ENCODE results near the gene DPYSL3. TPM values are rescaled to one million over a fixed set of nuclear protein-coding genes. Genes with fewer than 3 reads are reported as not detected.

The DPYSL3 gene
- total RNA-seq, 1 experiment from 2014 or later = 42.7 TPM

DNA sequence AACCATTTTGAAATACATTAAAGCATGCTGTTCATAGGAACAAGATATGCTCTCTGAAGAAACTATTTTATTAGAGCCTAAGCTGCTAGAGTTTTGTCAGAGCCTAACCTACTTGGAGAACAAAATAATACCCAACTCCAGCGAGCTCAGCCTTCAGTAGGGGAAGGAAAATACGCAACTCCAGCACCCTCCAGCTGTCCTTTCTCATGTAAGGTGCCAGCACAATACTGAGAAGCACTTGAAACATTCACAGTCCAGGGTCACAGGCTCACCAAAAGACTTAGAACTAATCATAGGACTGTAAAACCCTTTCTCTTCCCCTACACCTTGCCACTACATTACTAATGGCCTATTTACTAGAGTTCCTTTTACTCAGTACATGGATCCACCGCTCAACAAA, 18.9 kb downstream of the DPYSL3 start:
- Histone ChIP-seq H3K4me3 (no peak overlapping the region), H3K27ac (no peak overlapping the region), H3K36me3 (no peaks in the 10 kb centered on the region), H3K4me1 (no peaks in the 10 kb centered on the region), H3K27me3 (no peaks in the 10 kb centered on the region), H3K9me3 (replicated peaks) (peaks cover 4% of the 10 kb centered on the region; the same call in 1 of the 2 replicates)
- DNase-seq = no peak

GRCh38 chr5:147487031-147487750, 22.7 kb downstream of the DPYSL3 start:
- no peak overlapping the region for H3K27ac ChIP-seq

GRCh38 chr5:147485814-147486213, 24.1 kb downstream of the DPYSL3 start:
- H3K27ac ChIP-seq = no peak overlapping the region
- DNase-seq = no peak
- no peaks in the 10 kb centered on the region for H3K36me3 ChIP-seq
- 0 out of 2 replicates have a peak, but pooled peaks cover 4% of the 10 kb centered on the region for H3K9me3 ChIP-seq (replicated peaks)
- peaks cover 10% of the 10 kb centered on the region for H3K4me1 ChIP-seq
- H3K27me3 ChIP-seq = no peaks in the 10 kb centered on the region
- H3K4me3 ChIP-seq = no peak overlapping the region

More at GRCh38 chr5:147487031-147487750, 22.7 kb downstream of the DPYSL3 start:
- Histone ChIP-seq H3K9me3 (replicated peaks) (peaks cover 8% of the 10 kb centered on the region; the same call in 1 of the 2 replicates), H3K4me3 (no peak overlapping the region), H3K36me3 (no peaks in the 10 kb centered on the region), H3K4me1 (peaks cover 3% of the 10 kb centered on the region; the same call in 1 of the 2 replicates), H3K27me3 (no peaks in the 10 kb centered on the region)
- no peak for DNase-seq

DNA sequence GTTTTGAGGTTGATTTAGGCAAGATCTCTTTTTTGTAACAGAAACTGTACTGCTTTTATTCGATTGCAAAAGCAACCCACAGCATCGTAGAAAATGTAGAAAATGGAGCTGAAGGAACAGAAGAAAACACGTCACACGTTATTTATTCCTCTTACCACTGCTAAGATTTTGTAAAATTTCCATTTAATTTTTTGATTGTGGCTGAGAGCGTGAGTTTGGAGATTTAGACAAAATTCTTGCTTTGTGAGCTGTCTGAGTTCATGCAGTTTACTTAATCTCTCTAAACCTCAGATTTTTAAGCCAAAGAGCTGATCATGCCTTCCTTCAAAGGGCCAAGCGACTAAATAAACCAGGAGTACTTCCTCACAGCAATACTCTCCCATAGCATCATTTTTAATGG, 24.8 kb downstream of the DPYSL3 start:
- H3K4me1 ChIP-seq = peaks cover 10% of the 10 kb centered on the region
- H3K27me3 ChIP-seq = no peaks in the 10 kb centered on the region
- H3K4me3 ChIP-seq = no peak overlapping the region
- no peak overlapping the region for H3K27ac ChIP-seq
- no peak for DNase-seq
- 0 out of 2 replicates have a peak, but pooled peaks cover 4% of the 10 kb centered on the region for H3K9me3 ChIP-seq (replicated peaks)
- H3K36me3 ChIP-seq = no peaks in the 10 kb centered on the region

DNA sequence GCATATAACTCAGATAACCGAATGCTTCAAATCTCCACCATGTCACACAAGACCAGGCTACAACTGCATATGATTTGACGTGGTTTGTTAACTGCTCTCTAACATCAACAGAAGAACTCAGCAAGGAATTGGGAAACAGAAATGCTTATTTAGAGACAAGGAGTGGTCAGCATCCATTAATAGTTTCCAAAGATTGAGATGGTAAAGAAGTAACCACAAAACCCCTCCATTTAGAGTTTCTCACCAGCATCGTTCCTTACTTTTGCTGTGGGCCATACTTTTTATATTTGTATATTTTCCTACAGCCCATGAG, 25.2 kb downstream of the DPYSL3 start:
- Histone ChIP-seq H3K4me3 (no peak overlapping the region), H3K4me1 (peaks cover 10% of the 10 kb centered on the region), H3K27ac (no peak overlapping the region), H3K9me3 (replicated peaks) (0 out of 2 replicates have a peak, but pooled peaks cover 4% of the 10 kb centered on the region), H3K36me3 (no peaks in the 10 kb centered on the region), H3K27me3 (no peaks in the 10 kb centered on the region)
- DNase-seq = no peak

DNA sequence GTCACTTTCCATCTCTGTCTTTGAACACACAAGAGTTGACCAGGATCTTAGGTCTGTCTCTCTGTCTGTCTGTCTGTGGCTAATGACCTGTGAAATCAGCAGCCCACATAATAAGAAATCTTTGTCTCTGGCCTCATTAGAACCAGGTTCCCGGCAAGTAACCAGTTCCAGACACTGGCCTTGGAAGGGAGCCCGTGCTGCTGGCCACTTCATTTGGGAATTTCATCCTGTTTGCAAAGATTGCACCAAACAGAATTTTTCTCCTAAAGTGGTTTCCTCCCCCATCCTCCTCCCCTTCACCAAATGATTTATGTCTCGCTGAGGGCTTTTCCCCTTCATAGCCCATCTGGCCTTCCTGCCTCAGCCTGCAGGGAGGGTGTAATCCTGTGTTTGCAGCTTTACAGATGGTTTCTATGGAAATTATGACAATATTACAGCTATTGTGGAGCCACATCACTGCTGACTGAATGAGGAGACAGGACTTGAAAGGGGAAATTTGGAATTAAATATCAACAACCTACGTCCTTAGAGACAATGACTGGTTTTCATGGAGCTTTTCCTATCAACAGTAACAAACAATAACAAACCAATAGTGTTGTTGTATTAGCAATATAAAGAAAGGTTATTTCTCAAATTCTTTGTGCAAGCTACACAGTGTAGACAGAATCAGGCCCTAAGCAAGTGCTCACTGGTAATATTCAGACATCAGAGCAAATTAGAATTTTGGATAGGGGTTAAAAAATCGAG, 25.7 kb downstream of the DPYSL3 start:
- peak in 1 of 2 experiments; percentile 18 for DNase-seq
- H3K4me3 ChIP-seq = no peak overlapping the region
- H3K36me3 ChIP-seq = no peaks in the 10 kb centered on the region
- no peak overlapping the region for H3K27ac ChIP-seq
- peaks cover 10% of the 10 kb centered on the region for H3K4me1 ChIP-seq
- 0 out of 2 replicates have a peak, but pooled peaks cover 4% of the 10 kb centered on the region for H3K9me3 ChIP-seq (replicated peaks)
- H3K27me3 ChIP-seq = no peaks in the 10 kb centered on the region

- DNase-seq = no peak
- peaks cover 10% of the 10 kb centered on the region for H3K4me1 ChIP-seq
- H3K4me3 ChIP-seq = no peak overlapping the region
- H3K27me3 ChIP-seq = no peaks in the 10 kb centered on the region
- H3K27ac ChIP-seq = no peak overlapping the region
- H3K9me3 ChIP-seq (replicated peaks) = 0 out of 2 replicates have a peak, but pooled peaks cover 4% of the 10 kb centered on the region
- H3K36me3 ChIP-seq = no peaks in the 10 kb centered on the region
These were observed 26.6 kb downstream of the DPYSL3 start for GRCh38 chr5:147483188-147483790.

DNA sequence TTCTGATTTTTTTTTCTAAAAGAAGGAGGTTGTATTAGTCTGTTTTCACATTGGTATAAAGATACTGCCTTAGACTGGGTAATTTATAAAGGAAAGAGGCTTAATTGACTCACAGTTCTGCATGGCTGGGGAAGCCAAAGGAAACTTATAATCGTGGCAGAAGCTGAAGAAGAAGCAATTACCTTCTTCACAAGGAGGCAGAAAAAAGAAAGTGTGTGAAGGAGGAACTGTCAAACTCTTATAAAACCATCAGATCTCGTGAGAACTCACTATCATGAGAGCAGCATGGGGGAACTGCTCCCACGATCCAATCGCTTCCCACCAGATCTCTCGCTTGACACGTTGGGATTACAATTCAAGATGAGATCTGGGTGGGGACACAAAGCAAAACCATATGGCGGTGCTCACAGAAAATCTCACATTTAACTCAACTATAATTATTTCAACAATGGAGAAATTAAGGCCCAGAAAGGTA, 27.1 kb downstream of the DPYSL3 start:
- DNase-seq = no peak
- no peak overlapping the region for H3K27ac ChIP-seq
- H3K4me1 ChIP-seq = peaks cover 10% of the 10 kb centered on the region
- no peaks in the 10 kb centered on the region for H3K27me3 ChIP-seq
- no peaks in the 10 kb centered on the region for H3K36me3 ChIP-seq
- 0 out of 2 replicates have a peak, but pooled peaks cover 4% of the 10 kb centered on the region for H3K9me3 ChIP-seq (replicated peaks)
- H3K4me3 ChIP-seq = no peak overlapping the region

DNA sequence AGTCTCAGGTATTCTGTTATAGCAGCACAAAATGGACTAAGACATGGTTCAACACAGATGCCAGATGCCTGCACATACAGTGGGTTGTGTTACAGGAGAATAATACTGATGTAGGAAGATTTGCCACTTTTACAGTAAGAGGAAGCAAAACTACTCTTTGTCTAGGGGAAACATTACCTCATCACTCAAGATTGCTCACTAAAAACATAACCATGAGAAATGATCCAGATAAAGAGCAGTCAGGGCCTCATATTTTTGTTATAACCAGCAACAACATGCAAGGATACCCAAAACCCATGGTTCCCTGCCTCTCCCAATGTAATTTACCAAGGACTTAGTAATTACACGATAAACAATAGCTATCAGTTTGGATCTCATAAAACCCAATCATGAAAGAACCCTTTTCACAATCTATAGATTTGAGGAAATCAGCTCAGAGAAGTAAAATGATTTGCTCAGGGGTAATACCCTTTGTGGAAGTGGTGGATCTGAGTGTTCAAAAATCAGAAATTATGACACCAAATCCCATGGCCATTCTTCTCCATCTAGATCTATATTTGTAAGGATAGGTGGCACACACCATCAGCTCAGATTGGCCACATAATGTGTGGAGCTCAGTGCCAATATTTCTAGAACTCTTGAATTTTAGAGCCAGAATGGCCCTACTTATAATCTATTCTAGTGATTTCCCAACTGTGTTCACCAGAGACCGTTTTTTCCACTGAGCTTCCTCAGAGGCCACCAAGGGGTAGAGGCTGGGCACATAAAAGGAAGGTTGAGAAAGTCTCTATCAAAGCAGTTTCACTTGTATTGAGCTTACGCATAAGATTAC, 27.8 kb downstream of the DPYSL3 start:
- peaks cover 10% of the 10 kb centered on the region for H3K4me1 ChIP-seq
- no peak overlapping the region for H3K4me3 ChIP-seq
- peak overlapping the region; percentile 17 for H3K27ac ChIP-seq
- peak in 1 of 2 experiments; percentile 13 for DNase-seq
- H3K27me3 ChIP-seq = no peaks in the 10 kb centered on the region
- H3K36me3 ChIP-seq = no peaks in the 10 kb centered on the region
- 0 out of 2 replicates have a peak, but pooled peaks cover 4% of the 10 kb centered on the region for H3K9me3 ChIP-seq (replicated peaks)

DNA sequence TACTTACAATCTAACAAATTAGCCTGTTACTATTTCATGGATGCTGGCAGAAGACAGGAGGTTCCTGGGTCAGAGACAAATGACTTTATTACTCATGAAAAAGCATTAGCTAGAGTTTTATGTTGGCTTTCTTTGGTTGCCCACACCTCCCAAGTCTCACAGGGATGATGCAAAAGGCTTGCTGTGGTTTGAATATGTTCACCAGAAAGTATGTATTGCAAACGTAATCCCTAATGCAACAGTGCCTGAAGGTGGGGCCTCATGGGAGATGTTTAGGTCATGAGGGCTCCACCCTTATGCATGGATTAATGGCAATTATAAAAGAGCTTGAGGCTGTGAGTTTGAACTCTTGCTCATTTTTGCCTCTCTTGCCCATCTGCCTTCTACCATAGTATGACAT, 28.5 kb downstream of the DPYSL3 start:
- H3K9me3 ChIP-seq (replicated peaks) = peaks cover 4% of the 10 kb centered on the region; the same call in 1 of the 2 replicates
- H3K27ac ChIP-seq = peak overlapping the region; percentile 17
- no peaks in the 10 kb centered on the region for H3K36me3 ChIP-seq
- peaks cover 10% of the 10 kb centered on the region for H3K4me1 ChIP-seq
- no peak for DNase-seq
- H3K27me3 ChIP-seq = no peaks in the 10 kb centered on the region
- H3K4me3 ChIP-seq = no peak overlapping the region

- no peaks in the 10 kb centered on the region; the same call in 1 of the 2 replicates for H3K36me3 ChIP-seq
- peaks cover 10% of the 10 kb centered on the region for H3K4me1 ChIP-seq
- no peaks in the 10 kb centered on the region for H3K27me3 ChIP-seq
- peaks cover 4% of the 10 kb centered on the region; the same call in 1 of the 2 replicates for H3K9me3 ChIP-seq (replicated peaks)
- no peak for DNase-seq
- no peak overlapping the region for H3K4me3 ChIP-seq
- H3K27ac ChIP-seq = no peak overlapping the region
These were observed 29.9 kb downstream of the DPYSL3 start for GRCh38 chr5:147479949-147480348.

- no peaks in the 10 kb centered on the region for H3K27me3 ChIP-seq
- H3K36me3 ChIP-seq = no peaks in the 10 kb centered on the region; the same call in 1 of the 2 replicates
- no peak overlapping the region for H3K4me3 ChIP-seq
- peaks cover under 1% of the 10 kb centered on the region; the same call in 1 of the 2 replicates for H3K9me3 ChIP-seq (replicated peaks)
- DNase-seq = no peak
- H3K4me1 ChIP-seq = peaks cover 10% of the 10 kb centered on the region
- H3K27ac ChIP-seq = no peak overlapping the region
These were observed 30.4 kb downstream of the DPYSL3 start for GRCh38 chr5:147479444-147479843.

DNA sequence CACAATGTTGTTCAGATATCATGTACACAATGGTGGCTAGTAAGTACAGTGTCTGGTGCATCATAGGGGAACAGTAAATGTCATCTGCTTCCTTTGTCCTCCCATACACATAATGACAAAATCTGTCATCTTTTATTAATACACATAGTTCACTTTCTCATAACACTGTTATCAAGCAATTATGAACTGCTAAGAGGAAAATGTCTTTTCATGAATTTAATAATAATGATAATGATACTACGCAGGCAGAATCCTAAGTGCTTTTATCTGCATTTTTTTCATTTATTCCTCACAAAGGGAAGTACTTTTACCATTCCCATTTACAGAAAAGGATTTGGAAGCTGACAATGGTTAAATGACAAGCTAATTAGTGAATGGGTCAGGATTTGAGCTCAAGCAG, 35.7 kb downstream of the DPYSL3 start:
- H3K4me1 ChIP-seq = no peaks in the 10 kb centered on the region
- no peak overlapping the region for H3K27ac ChIP-seq
- no peak overlapping the region for H3K4me3 ChIP-seq
- H3K36me3 ChIP-seq = no peaks in the 10 kb centered on the region; the same call in 1 of the 2 replicates
- no peak for DNase-seq
- no peaks in the 10 kb centered on the region for H3K27me3 ChIP-seq
- H3K9me3 ChIP-seq (replicated peaks) = no peaks in the 10 kb centered on the region; the same call in 1 of the 2 replicates

Measured in SJCRH30 (cell line).